Posterior vena cava (tissue), 2 donors: ENCODE data around the gene FBXW4. TPM values are rescaled to one million over a fixed set of nuclear protein-coding genes. Genes with fewer than 3 reads are reported as not detected.
A peak's percentile ranks its signal among the peaks of the same experiment; 100 is the strongest.

Experiments used
- DNase-seq: peaks from one replicate; pipeline ENCODE4 v3.0.0-alpha.2; 2020; ENCODE audit warnings: low spot score
- intact Hi-C, 2 donors: fragments of 100-400 bp; cut with DNase I; formaldehyde crosslinking; loops; one replicate each; pipeline versions ENCODE4 v1.14.1 to v1.14.2; 2022 to 2023
- long read RNA-seq, 2 donors: library from polyadenylated mRNA; unstranded; transcript quantifications; one replicate each; pipeline ENCODE4 v2.0.0, GENCODE V29; 2020 to 2021
- total RNA-seq, 2 donors: library from RNA; stranded (reverse); fragmentation: NEBNext Ultra II Directional; extraction: Animal tissue kit (Norgen Biotek cat#: 25700); gene quantifications; one replicate each; pipeline ENCODE4 v1.2.1, GENCODE V29; 2021
- donor health status: DM: yes; HTN: yes; CAD: no.
- donor health status: DM: yes; HTN: yes; CAD: no.

The FBXW4 gene
- 10 to 100 TPM; 69.3 to 75.1 TPM for total RNA-seq
- long read RNA-seq, donor 1, transcript FBXW4-201 (9 exons, 2,483 nt), result major isoform, 7 of 17 reads
- long read RNA-seq, donor 1, partial matches to known transcripts, result 3 of 17 reads
- long read RNA-seq, donor 1, other reads (novel, unspliced or antisense), result 5 of 17 reads
- long read RNA-seq, donor 2, transcript FBXW4-201 (9 exons, 2,483 nt), result major isoform, 16 of 24 reads
- long read RNA-seq, donor 2, partial matches to known transcripts, result 2 of 24 reads
- long read RNA-seq, donor 2, other reads (novel, unspliced or antisense), result 6 of 24 reads

- intact Hi-C loops, result no loop called here
- DNase-seq, result peak; percentile 90
Measured at GRCh38 chr10:101694674-101695403, at the start of gene FBXW4. Gene FBXW4, minus strand, starts transcription at chr10:101695170. Its CDS starts 65 bp downstream, at chr10:101695105.

GRCh38 chr10:101744267-101744666 lies 49.3 kb upstream of the FBXW4 start:
- DNase-seq, result peak; percentile 28
- intact Hi-C loops, result no loop called here

- intact Hi-C loops, result no loop called here
- DNase-seq, result no peak
Measured at GRCh38 chr10:101741938-101742337, 47.0 kb upstream of the FBXW4 start.

GRCh38 chr10:101736666-101737065 lies 41.7 kb upstream of the FBXW4 start:
- intact Hi-C loops, result no loop called here
- DNase-seq, result no peak

- intact Hi-C loops, result no loop called here
- DNase-seq, result no peak
Measured at GRCh38 chr10:101732096-101732495, 37.1 kb upstream of the FBXW4 start.

- intact Hi-C loops, result no loop called here
Measured at GRCh38 chr10:101726115-101726387, 31.1 kb upstream of the FBXW4 start.

GRCh38 chr10:101725296-101726114 lies 30.5 kb upstream of the FBXW4 start:
- DNase-seq, result no peak
- intact Hi-C loops, result no loop called here

More at GRCh38 chr10:101726115-101726387, 31.1 kb upstream of the FBXW4 start:
- no peak for DNase-seq

- intact Hi-C loops, result no loop called here
- DNase-seq, result no peak
Measured at GRCh38 chr10:101724446-101724845, 29.5 kb upstream of the FBXW4 start.

- DNase-seq, result no peak
- intact Hi-C loops, result no loop called here
Measured at GRCh38 chr10:101723176-101723575, 28.2 kb upstream of the FBXW4 start.

- no peak for DNase-seq
- intact Hi-C loops, result no loop called here
Measured at GRCh38 chr10:101721806-101722205, 26.8 kb upstream of the FBXW4 start.

GRCh38 chr10:101720606-101721230 lies 25.7 kb upstream of the FBXW4 start:
- intact Hi-C loops, result no loop called here
- DNase-seq, result no peak

GRCh38 chr10:101718690-101719275 lies 23.8 kb upstream of the FBXW4 start:
- DNase-seq, result no peak

GRCh38 chr10:101716891-101717659 lies 22.1 kb upstream of the FBXW4 start:
- intact Hi-C loops, result no loop called here
- no peak for DNase-seq

More at GRCh38 chr10:101718690-101719275, 23.8 kb upstream of the FBXW4 start:
- intact Hi-C loops, result loop anchor here in 1 of 2 donors (1.0 kb wide), 1 partner anchor 13 kb away; no protein-coding TSS in a partner anchor

- no peak for DNase-seq
- intact Hi-C loops, result no loop called here
Measured at GRCh38 chr10:101712997-101713396, 18.0 kb upstream of the FBXW4 start.

GRCh38 chr10:101710793-101711192 lies 15.8 kb upstream of the FBXW4 start:
- intact Hi-C loops, result no loop called here

GRCh38 chr10:101710059-101710695 lies 15.2 kb upstream of the FBXW4 start:
- intact Hi-C loops, result no loop called here
- DNase-seq, result no peak

More at GRCh38 chr10:101710793-101711192, 15.8 kb upstream of the FBXW4 start:
- DNase-seq, result no peak

- DNase-seq, result no peak
- intact Hi-C loops, result no loop called here
Measured at GRCh38 chr10:101709359-101710058, 14.5 kb upstream of the FBXW4 start.
